Panc1 (cell line): ENCODE results near the gene GATB.

ENCODE experiments used
- CTCF ChIP-seq: fragments of 450-650 bp; IDR thresholded peaks from 2 replicates; pipeline ENCODE4 v1.5.1; 2017; ENCODE audit warnings: mild to moderate bottlenecking
- POLR2AphosphoS5 ChIP-seq: IDR thresholded peaks from 2 replicates; pipeline ENCODE4 v1.6.1; 2012; ENCODE audit warnings: mild to moderate bottlenecking, low read depth, low read length, moderate library complexity
- SIN3A ChIP-seq: IDR thresholded peaks from 2 replicates; pipeline ENCODE4 v1.6.1; 2012; ENCODE audit warnings: low read depth, mild to moderate bottlenecking, low read length, moderate library complexity, borderline replicate concordance; ENCODE audit not compliant: insufficient read depth

DNA sequence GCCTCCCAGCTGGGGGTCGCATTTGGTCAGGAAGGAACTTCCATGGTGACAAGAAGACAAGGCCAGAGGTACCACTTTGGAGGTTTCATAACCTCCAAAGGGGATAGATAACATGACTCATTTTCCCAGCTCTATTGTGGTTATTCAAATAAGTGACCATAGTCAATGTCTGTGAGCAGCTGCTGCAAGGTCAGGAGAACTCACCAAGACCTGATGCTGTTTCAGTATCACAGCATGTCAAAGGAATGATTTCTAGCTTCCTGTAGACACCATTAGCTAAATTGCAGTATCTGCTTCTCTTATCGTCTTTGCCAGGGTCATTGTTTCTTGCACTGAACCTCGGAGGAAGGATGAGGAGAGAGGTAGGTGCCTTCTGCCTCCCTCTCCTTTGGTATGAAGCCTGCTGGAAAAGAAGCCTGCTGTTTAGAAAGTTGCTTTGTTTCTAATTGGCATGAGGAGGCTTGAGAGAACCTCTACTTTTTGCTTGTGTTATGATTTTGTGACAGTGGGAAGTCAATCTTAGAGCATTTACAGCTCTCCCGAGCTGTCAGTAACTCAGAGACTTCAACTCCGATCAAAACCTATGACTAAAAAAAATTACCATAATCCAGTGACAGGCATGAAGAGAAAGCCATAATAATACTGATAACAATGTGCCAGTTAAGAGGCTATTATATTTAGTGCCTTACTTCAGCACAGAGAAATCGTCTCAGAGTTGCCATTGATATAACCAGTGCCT is 38.0 kb upstream of the GATB start:
- TF ChIP-seq CTCF = no peak
- TF ChIP-seq SIN3A = no peak
- TF ChIP-seq POLR2AphosphoS5 = no peak
